Lower leg skin (tissue), 4 donors: ENCODE data around the gene PDZRN3. TPM values are rescaled to one million over a fixed set of nuclear protein-coding genes. Genes with fewer than 3 reads are reported as not detected.

ENCODE experiments used
- DNase-seq, 2 donors: peaks; one replicate each; pipeline ENCODE4 v3.0.0-alpha.2; 2019; ENCODE audit warnings: low spot score in 2 of 2
- H3K4me3 ChIP-seq: fragments of 200-600 bp; sonication (generic); 2 replicates; pipeline ENCODE4 v1.5.1; 2017; ENCODE audit warnings: mild to moderate bottlenecking, low read depth; ENCODE audit not compliant: poor library complexity, severe bottlenecking
- POLR2A ChIP-seq, 2 donors: fragments of 450-650 bp; IDR thresholded peaks; one replicate each; pipeline ENCODE4 v1.6.1; 2016 to 2017; ENCODE audit warnings: antibody characterized with exemption in 2 of 2, mild to moderate bottlenecking in 1 of 2, moderate library complexity in 1 of 2
- WGBS, 2 donors: methylation state at CpG; one replicate each; pipeline ENCODE4 v1.1.5; 2018; 5-methylcytosine and 5-hydroxymethylcytosine counted together
- intact Hi-C: fragments of 100-400 bp; cut with DNase I; formaldehyde crosslinking; loops from one replicate; pipeline ENCODE4 v1.15.0; 2023; ENCODE audit warnings: low total_unique reads
- total RNA-seq, 4 donors: library from RNA; depleted of rRNA; stranded (reverse); fragments of >200 nt; gene quantifications; one replicate each; pipeline ENCODE4 v1.1.0, GENCODE V29; 2016
- TF ChIP-seq, protein P1 (sequence below), 3 donors: fragments of 450-650 bp; IDR thresholded peaks; one replicate each; pipeline ENCODE4 v1.5.1; 2016; ENCODE audit warnings: antibody characterized with exemption in 3 of 3, mild to moderate bottlenecking in 3 of 3, moderate library complexity in 2 of 3

Gene PDZRN3
- total RNA-seq, 4 donors from 2014 or later: 9.7 to 29.9 (median 13.4) TPM

GRCh38 chr3:73546961-73547360 is 77.8 kb downstream of the PDZRN3 start:
- H3K4me3 ChIP-seq: no peak overlapping the region
- TF ChIP-seq POLR2A (IDR thresholded peaks at IDR 0.05): no peak
- TF ChIP-seq, protein P1, sequence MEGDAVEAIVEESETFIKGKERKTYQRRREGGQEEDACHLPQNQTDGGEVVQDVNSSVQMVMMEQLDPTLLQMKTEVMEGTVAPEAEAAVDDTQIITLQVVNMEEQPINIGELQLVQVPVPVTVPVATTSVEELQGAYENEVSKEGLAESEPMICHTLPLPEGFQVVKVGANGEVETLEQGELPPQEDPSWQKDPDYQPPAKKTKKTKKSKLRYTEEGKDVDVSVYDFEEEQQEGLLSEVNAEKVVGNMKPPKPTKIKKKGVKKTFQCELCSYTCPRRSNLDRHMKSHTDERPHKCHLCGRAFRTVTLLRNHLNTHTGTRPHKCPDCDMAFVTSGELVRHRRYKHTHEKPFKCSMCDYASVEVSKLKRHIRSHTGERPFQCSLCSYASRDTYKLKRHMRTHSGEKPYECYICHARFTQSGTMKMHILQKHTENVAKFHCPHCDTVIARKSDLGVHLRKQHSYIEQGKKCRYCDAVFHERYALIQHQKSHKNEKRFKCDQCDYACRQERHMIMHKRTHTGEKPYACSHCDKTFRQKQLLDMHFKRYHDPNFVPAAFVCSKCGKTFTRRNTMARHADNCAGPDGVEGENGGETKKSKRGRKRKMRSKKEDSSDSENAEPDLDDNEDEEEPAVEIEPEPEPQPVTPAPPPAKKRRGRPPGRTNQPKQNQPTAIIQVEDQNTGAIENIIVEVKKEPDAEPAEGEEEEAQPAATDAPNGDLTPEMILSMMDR (IDR thresholded peaks at IDR 0.05): no peak
- 37 to 48% methylated on average over 3 of the region's 3 CpGs for WGBS, 2 donors
- DNase-seq: no peak
- intact Hi-C loops: no loop called here

DNA sequence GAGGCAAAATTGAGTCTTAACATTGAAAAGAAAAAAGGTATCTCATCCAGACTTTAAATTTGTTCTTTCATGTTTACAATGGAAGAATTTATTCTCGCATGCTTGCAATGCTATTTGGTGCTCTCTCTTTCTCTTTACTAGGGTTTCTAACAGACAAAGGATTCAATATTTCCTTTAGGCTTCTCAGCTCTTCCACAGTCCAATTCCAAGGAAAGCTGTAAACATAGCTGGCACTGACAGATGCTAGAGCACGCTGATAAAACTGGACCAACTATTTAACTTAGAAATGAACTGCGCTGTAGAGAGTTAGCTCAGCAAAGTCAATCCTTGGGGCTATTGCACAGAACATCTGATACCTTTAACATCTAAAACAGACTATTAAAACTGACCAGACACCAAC is 81.3 kb downstream of the PDZRN3 start:
- intact Hi-C loops: no loop called here
- no peak for DNase-seq
- H3K4me3 ChIP-seq: no peak overlapping the region
- 82 to 83% methylated on average over 3 of the region's 3 CpGs for WGBS, 2 donors
- TF ChIP-seq, protein P1 (IDR thresholded peaks at IDR 0.05): no peak
- TF ChIP-seq POLR2A (IDR thresholded peaks at IDR 0.05): no peak

- TF ChIP-seq POLR2A (IDR thresholded peaks at IDR 0.05): no peak
- TF ChIP-seq, protein P1 (IDR thresholded peaks at IDR 0.05): no peak
- intact Hi-C loops: no loop called here
- H3K4me3 ChIP-seq: no peak overlapping the region
- no peak for DNase-seq
- 35 to 41% methylated on average over 3 of the region's 3 CpGs for WGBS, 2 donors
These were observed 82.6 kb downstream of the PDZRN3 start for GRCh38 chr3:73542136-73542535.

DNA sequence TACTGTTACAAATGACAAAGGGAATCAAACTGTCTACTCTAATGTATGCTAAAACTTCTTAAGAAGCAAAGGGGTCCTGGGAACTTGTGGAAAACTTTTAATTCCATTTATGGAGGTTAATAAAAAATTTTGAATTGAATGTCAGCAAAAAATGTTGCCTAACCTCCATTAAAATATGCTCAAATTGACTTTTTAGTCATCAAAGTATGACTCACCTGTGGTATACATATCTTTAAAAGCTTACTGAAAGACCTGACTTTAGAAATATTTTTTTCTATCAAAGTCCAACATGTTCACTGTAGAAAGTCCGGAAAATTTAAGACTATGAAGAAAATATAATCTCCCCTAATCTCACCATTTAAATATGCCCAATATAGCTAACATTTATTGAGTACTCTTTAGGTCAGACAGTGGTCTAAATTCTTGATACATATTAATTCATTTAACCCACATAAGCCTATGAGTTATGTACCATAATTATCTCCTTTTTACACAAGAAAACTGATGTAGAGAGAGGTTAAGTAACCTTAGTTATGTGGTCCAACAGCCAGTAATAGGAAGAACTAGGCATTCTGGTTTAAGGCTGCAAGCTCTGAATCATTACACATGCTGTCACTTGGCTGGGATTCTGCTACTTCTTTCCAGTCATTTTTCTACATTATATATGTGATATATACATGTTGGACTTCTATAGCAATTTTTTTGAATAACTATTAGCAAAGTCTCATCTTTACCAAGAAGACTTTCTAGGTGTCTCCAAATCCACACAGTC is 83.6 kb downstream of the PDZRN3 start:
- no peak overlapping the region for H3K4me3 ChIP-seq
- intact Hi-C loops: no loop called here
- TF ChIP-seq, protein P1 (IDR thresholded peaks at IDR 0.05): no peak
- no peak for TF ChIP-seq POLR2A (IDR thresholded peaks at IDR 0.05)
- WGBS, 2 donors: 73 to 80% methylated on average over 1 of the region's 1 CpG
- no peak for DNase-seq

- no peak for DNase-seq
- H3K4me3 ChIP-seq: no peak overlapping the region
- 74 to 81% methylated on average over 2 of the region's 2 CpGs for WGBS, 2 donors
- TF ChIP-seq POLR2A (IDR thresholded peaks at IDR 0.05): no peak
- TF ChIP-seq, protein P1 (IDR thresholded peaks at IDR 0.05): no peak
- intact Hi-C loops: no loop called here
These were observed 86.3 kb downstream of the PDZRN3 start for GRCh38 chr3:73538486-73538885.

DNA sequence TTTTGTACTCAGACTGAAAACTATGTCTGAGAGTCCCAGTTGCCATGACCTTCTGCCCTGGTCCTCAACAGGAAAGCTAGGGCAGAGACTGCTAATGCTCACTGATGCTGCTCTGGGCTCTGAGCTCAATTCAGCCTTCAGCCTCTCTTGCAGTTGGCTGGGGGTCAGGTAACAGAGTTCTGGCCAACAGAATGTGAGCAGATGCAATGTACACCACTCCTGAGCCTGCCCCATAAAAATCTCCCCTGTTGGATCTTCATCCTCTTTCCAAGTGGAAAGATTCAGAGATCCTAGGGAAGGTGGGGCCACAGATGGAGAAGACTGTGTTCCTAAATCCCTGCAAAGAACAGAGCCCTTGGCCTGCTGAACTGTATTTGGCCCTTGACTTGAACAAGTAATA is 87.8 kb downstream of the PDZRN3 start:
- intact Hi-C loops: no loop called here
- no peak for TF ChIP-seq POLR2A (IDR thresholded peaks at IDR 0.05)
- TF ChIP-seq, protein P1 (IDR thresholded peaks at IDR 0.05): no peak
- H3K4me3 ChIP-seq: no peak overlapping the region
- DNase-seq: no peak
